IMR-90 (cell line): ENCODE results near the gene TPSD1. TPM values are rescaled to one million over a fixed set of nuclear protein-coding genes. Genes with fewer than 3 reads are reported as not detected.

ENCODE experiments used
- ATAC-seq: fragments of 200-7000 bp; cut with Tn5 transposase; 2 replicates; pipeline ENCODE4 v1.9.1; 2020; ENCODE audit warnings: low read depth, mild to moderate bottlenecking, moderate library complexity
- BruUV-seq: library from RNA; stranded (reverse); fragments of 400-500 nt; replicated peaks from 2 replicates; lab custom pipeline; 2021; lab: Mats Ljungman, UMichigan
- CTCF ChIA-PET: fragments of 300-600 bp; formaldehyde crosslinking; extraction: SDS; loops from one replicate; lab custom pipeline; 2021; ENCODE audit warnings: antibody characterized with exemption; lab: Yijun Ruan, JAX
- POLR2A ChIA-PET: fragments of 300-600 bp; sonication (Branson Sonifier 250); formaldehyde crosslinking; loops from one replicate; lab custom pipeline; 2022; ENCODE audit warnings: antibody characterized with exemption; ENCODE audit not compliant: unreplicated experiment; lab: Charles Lee
- DNase-seq: peaks from one replicate; pipeline ENCODE4 v3.0.0; 2013
- H2AFZ ChIP-seq: replicated peaks from 2 replicates; pipeline ENCODE3; 2013; ENCODE audit warnings: low read length, mild to moderate bottlenecking; ENCODE audit not compliant: poor library complexity
- H2AK5ac ChIP-seq: 2 replicates; pipeline ENCODE4 v1.6.1; 2013; ENCODE audit warnings: low read depth, low read length, inconsistent platforms
- H2AK9ac ChIP-seq: replicated peaks from 2 replicates; pipeline ENCODE3; 2013; ENCODE audit warnings: mild to moderate bottlenecking, low read depth, low read length, moderate library complexity; ENCODE audit not compliant: poor library complexity
- H2BK120ac ChIP-seq: 2 replicates; pipeline ENCODE4 v1.6.1; 2013; ENCODE audit warnings: low read depth, low read length, inconsistent platforms
- H2BK15ac ChIP-seq: 3 replicates; pipeline ENCODE4 v1.6.1; 2013; ENCODE audit warnings: low read depth, low read length, inconsistent platforms
- H2BK20ac ChIP-seq: 2 replicates; pipeline ENCODE4 v1.6.1; 2013; ENCODE audit warnings: low read depth, mild to moderate bottlenecking, inconsistent platforms, low read length, moderate library complexity
- H2BK5ac ChIP-seq: 2 replicates; pipeline ENCODE4 v1.6.1; 2013; ENCODE audit warnings: mild to moderate bottlenecking, low read depth, low read length, inconsistent platforms; ENCODE audit not compliant: poor library complexity, severe bottlenecking
- H3K14ac ChIP-seq: replicated peaks from 2 replicates; pipeline ENCODE4 v1.6.1; 2013; ENCODE audit warnings: low read depth, low read length, inconsistent platforms
- H3K18ac ChIP-seq: 2 replicates; pipeline ENCODE4 v1.6.1; 2013; ENCODE audit warnings: low read depth, low read length, control low read depth
- H3K23ac ChIP-seq: 2 replicates; pipeline ENCODE4 v1.6.1; 2013; ENCODE audit warnings: low read depth, low read length, inconsistent platforms
- H3K27ac ChIP-seq: 2 replicates; pipeline ENCODE4 v1.5.1; 2013; ENCODE audit warnings: mild to moderate bottlenecking, control low read depth, low read length; ENCODE audit not compliant: insufficient read depth
- H3K27me3 ChIP-seq: 2 replicates; pipeline ENCODE4 v1.6.1; 2013; ENCODE audit warnings: low read length; ENCODE audit not compliant: control insufficient read depth, insufficient read depth
- H3K36me3 ChIP-seq: 2 replicates; pipeline ENCODE4 v1.6.1; 2013; ENCODE audit warnings: low read length, mixed read lengths; ENCODE audit not compliant: control insufficient read depth, insufficient read depth
- H3K4ac ChIP-seq: 2 replicates; pipeline ENCODE4 v1.6.1; 2013; ENCODE audit warnings: low read depth, low read length, inconsistent platforms
- H3K4me1 ChIP-seq: 2 replicates; pipeline ENCODE4 v1.6.1; 2013; ENCODE audit warnings: low read length, mixed read lengths; ENCODE audit not compliant: control insufficient read depth, insufficient read depth
- H3K4me2 ChIP-seq: 2 replicates; pipeline ENCODE4 v1.6.1; 2013; ENCODE audit warnings: low read depth, mild to moderate bottlenecking, control low read depth, low read length, moderate library complexity
- H3K4me3 ChIP-seq: 2 replicates; pipeline ENCODE4 v1.5.1; 2013; ENCODE audit warnings: low read depth, mild to moderate bottlenecking, control low read depth, low read length, moderate library complexity; ENCODE audit not compliant: insufficient read depth
- H3K56ac ChIP-seq: 2 replicates; pipeline ENCODE4 v1.6.1; 2013; ENCODE audit warnings: low read length, inconsistent platforms; ENCODE audit not compliant: insufficient read depth; ENCODE audit errors: extremely low read depth
- H3K79me1 ChIP-seq, 2 experiments: 2 replicates each; pipeline ENCODE4 v1.6.1; 2013; ENCODE audit warnings: low read length in 2 of 2, inconsistent platforms in 1 of 2, low read depth in 1 of 2
- H3K9ac ChIP-seq: 2 replicates; pipeline ENCODE4 v1.6.1; 2013; ENCODE audit warnings: low read depth, low read length, control low read depth
- H3K9me1 ChIP-seq: 2 replicates; pipeline ENCODE4 v1.6.1; 2013; ENCODE audit warnings: low read length, inconsistent platforms; ENCODE audit not compliant: insufficient read depth
- H3K9me3 ChIP-seq: 2 replicates; pipeline ENCODE4 v1.6.1; 2013; ENCODE audit warnings: low read length; ENCODE audit not compliant: control insufficient read depth, insufficient read depth
- H4K20me1 ChIP-seq: 2 replicates; pipeline ENCODE4 v1.6.1; 2013; ENCODE audit warnings: low read length, inconsistent platforms; ENCODE audit not compliant: insufficient read depth
- H4K5ac ChIP-seq: 2 replicates; pipeline ENCODE4 v1.6.1; 2013; ENCODE audit warnings: mild to moderate bottlenecking, low read depth, low read length, control low read depth
- H4K8ac ChIP-seq, 2 experiments: 2 replicates each; pipeline ENCODE4 v1.6.1; 2013; ENCODE audit warnings: low read depth in 2 of 2, low read length in 2 of 2, control low read depth in 1 of 2, inconsistent platforms in 1 of 2
- H4K91ac ChIP-seq: 2 replicates; pipeline ENCODE4 v1.6.1; 2013; ENCODE audit warnings: low read depth, low read length, inconsistent platforms; ENCODE audit not compliant: insufficient read depth
- CHD1 ChIP-seq: IDR thresholded peaks from 2 replicates; pipeline ENCODE4 v1.6.1; 2012; ENCODE audit warnings: low read depth, low read length, improper control_type of control experiment
- FOS ChIP-seq: fragments of 150-350 bp; IDR thresholded peaks from 2 replicates; pipeline ENCODE4 v1.6.1; 2016; ENCODE audit warnings: low read depth, low read length
- MAFK ChIP-seq: IDR thresholded peaks from 2 replicates; pipeline ENCODE4 v1.6.1; 2012; ENCODE audit warnings: low read depth, low read length, improper control_type of control experiment
- RAD21 ChIP-seq: IDR thresholded peaks from 2 replicates; pipeline ENCODE4 v1.6.1; 2012; ENCODE audit warnings: low read length, improper control_type of control experiment
- RFX5 ChIP-seq: IDR thresholded peaks from 2 replicates; pipeline ENCODE4 v1.8.0; 2012; ENCODE audit warnings: low read depth, mild to moderate bottlenecking, low read length, moderate library complexity
- WGBS, 2 experiments: methylation state at CpG; one replicate each; pipeline versions ENCODE4 v1.1.5 to v1.1.7; 2013; ENCODE audit warnings: missing lambda C conversion rate in 2 of 2; ENCODE audit not compliant: insufficient read length in 1 of 2; ENCODE audit errors: extremely low coverage in 2 of 2; 5-methylcytosine and 5-hydroxymethylcytosine counted together
- dilution Hi-C: fragments of 300-500 bp; cut with HindIII; formaldehyde crosslinking; loops from one replicate; pipeline ENCODE4 v1.14.3; 2018; ENCODE audit warnings: low sequenced_read_pairs; ENCODE audit not compliant: unreplicated experiment
- in situ Hi-C: fragments of 300-500 bp; cut with MboI; formaldehyde crosslinking; loops from 3 replicates; pipeline ENCODE4 v1.14.3; 2019; ENCODE audit warnings: low sequenced_read_pairs, inconsistent platforms, mixed read lengths
- intact Hi-C: fragments of 100-400 bp; cut with micrococcal nuclease; formaldehyde crosslinking; loops from 2 replicates; pipeline ENCODE4 v1.10.0; 2022
- polyA plus RNA-seq, 3 experiments: library from polyadenylated mRNA; depleted of rRNA; stranded (reverse); fragments of >200 nt; gene quantifications; 2 replicates each; pipeline ENCODE4 v1.2.3, GENCODE V29; 2012; ENCODE audit warnings: low replicate concordance in 1 of 3
- total RNA-seq: library from RNA; depleted of rRNA; stranded (reverse); fragments of >200 nt; gene quantifications from 2 replicates; pipeline ENCODE4 v1.2.3, GENCODE V29; 2012
- TF ChIP-seq, protein P1 (sequence below): fragments of 150-350 bp; IDR thresholded peaks from 2 replicates; pipeline ENCODE4 v1.6.1; 2017; ENCODE audit warnings: mild to moderate bottlenecking, antibody characterized with exemption, low read length, low read depth

The TPSD1 gene
- total and polyA plus RNA-seq, 2 of the 4 experiments (the other 2 are of a cell fraction): not detected

DNA sequence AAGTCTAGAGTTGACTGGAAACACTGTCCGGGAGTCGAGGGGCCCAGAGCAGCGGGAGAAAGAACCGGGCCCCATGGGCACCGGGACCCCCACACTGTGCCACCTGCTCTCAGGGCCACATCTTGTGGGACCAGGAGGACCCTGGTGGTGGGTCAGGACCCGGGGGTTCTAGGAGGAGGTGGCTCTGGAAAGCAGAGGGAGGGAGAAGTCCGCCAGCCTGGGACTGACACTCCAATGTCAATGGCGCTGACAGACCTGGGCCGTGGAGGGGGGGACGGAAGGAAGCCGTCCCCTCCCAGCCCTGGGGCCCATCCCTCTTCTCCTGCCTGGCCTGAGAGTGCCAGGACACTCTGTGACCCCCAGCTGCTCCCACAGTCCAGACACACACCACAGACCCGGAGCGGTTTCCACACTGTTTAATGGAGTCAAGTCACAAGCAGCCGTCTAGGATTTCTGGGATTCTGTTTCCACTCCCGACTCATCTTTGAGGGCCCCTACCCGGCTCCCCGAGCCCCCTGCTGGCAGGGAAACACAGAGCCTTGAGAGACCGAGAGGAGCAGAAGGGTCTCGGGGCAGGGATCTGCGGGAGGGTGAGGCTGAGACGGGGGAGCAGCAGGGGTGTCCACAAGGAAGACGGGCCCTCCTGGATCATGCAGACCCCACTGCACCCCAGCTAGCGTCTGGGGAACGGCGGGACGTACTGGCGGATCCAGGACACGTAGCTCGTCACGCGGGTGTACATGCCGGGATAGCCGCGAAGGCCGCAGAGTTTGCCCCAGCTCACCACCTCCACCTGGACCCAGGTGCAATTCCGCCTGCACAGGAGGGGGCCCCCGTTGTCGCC, 30.0 kb downstream of the TPSD1 start (continued):
- TF ChIP-seq RAD21: no peak

GRCh38 chr16:1286513-1287094, 30.7 kb downstream of the TPSD1 start:
- ChIA-PET CTCF (no interaction called here), POLR2A (interaction anchor here (0.5 kb wide), 1 partner anchor 53 kb away, joined by 3 read pairs; no protein-coding TSS in a partner anchor)
- Histone ChIP-seq H2AFZ (no peak overlapping the region), H3K27me3 (peaks cover 78% of the 10 kb centered on the region), H2BK20ac (no peak overlapping the region), H3K9me3 (no peaks in the 10 kb centered on the region), H4K20me1 (no peaks in the 10 kb centered on the region), H3K56ac (no peak overlapping the region; the same call in 1 of the 2 replicates), H3K4me1 (no peaks in the 10 kb centered on the region; the same call in 1 of the 2 replicates), H4K8ac (no peak overlapping the region), H3K36me3 (no peaks in the 10 kb centered on the region), H2AK9ac (no peak overlapping the region), H3K27ac (no peak overlapping the region), H3K79me1 (no peaks in the 10 kb centered on the region), H4K91ac (no peak overlapping the region), H3K23ac (no peak overlapping the region), H2AK5ac (no peak overlapping the region), H3K14ac (no peak overlapping the region), H2BK5ac (no peak overlapping the region), H3K4me3 (no peak overlapping the region), H4K5ac (no peak overlapping the region), H2BK120ac (no peak overlapping the region), H3K9ac (no peak overlapping the region), H2BK15ac (no peak overlapping the region), H3K9me1 (no peaks in the 10 kb centered on the region), H3K4me2 (no peak overlapping the region), H3K4ac (no peak overlapping the region), H3K18ac (no peak overlapping the region)
- no peak for DNase-seq
- intact Hi-C loops (no loop called here), in situ Hi-C loops (no loop called here), dilution Hi-C loops (no loop called here)
- 57% methylated on average over 8 of the region's 25 CpGs; no CpG with 5 or more reads in 1 of the 2 experiments for WGBS, 2 experiments
- ATAC-seq: no peak
- TF ChIP-seq RAD21 (no peak), MAFK (no peak), RFX5 (no peak), FOS (no peak), CHD1 (no peak)
- TF ChIP-seq, protein P1, sequence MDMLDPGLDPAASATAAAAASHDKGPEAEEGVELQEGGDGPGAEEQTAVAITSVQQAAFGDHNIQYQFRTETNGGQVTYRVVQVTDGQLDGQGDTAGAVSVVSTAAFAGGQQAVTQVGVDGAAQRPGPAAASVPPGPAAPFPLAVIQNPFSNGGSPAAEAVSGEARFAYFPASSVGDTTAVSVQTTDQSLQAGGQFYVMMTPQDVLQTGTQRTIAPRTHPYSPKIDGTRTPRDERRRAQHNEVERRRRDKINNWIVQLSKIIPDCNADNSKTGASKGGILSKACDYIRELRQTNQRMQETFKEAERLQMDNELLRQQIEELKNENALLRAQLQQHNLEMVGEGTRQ: no peak
- BruUV-seq: no TSS peak
